Suppressor macrophage treated with lipopolysaccharide for 1 hour (primary cell): ENCODE data around the gene KRT14.
"Not testable (repeated sequence)": the region's sequence is repeated elsewhere in the genome, so short reads cannot be mapped to it uniquely, and the experiment has no call there.

ENCODE experiments used
- DNase-seq, 3 donors: peaks; one replicate each; pipeline ENCODE4 v3.0.0-alpha.2; 2020 to 2022

KRT14 gene

DNA sequence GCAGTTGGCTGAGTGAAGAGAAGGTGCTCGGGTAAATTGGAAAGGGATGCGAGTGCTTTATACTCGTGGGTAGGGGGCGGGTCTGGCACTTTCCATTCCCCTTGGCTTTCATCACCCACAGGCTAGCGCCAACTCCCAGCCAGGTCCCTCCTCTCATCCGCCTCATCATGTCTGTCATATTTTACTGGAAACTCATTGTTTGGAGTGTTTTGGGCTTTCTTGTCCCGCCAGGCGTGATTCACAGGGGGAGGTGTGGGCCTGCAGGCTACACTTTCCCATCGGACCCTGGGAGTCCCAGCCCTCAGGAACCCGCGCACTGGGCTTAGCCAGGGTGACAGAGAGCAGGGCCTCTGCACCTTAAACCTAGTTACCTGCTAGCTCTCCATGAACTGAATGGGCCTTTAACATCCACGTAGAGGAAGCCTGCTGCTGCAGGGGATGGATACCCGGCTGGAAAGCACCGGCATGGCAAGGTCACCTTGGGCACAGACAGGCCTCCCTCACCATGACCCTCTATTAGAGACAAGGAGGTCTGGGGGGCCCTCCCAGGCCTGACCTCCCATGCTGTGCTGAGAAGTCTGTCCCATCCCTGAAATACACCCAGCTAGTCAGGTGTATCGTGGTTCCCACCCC, at the start of gene KRT14:
Gene KRT14, minus strand, starts transcription at position 33 of the 633 bp plus-strand sequence. CDS start 61 bp downstream, outside the sequence.
- DNase-seq: no peak

DNA sequence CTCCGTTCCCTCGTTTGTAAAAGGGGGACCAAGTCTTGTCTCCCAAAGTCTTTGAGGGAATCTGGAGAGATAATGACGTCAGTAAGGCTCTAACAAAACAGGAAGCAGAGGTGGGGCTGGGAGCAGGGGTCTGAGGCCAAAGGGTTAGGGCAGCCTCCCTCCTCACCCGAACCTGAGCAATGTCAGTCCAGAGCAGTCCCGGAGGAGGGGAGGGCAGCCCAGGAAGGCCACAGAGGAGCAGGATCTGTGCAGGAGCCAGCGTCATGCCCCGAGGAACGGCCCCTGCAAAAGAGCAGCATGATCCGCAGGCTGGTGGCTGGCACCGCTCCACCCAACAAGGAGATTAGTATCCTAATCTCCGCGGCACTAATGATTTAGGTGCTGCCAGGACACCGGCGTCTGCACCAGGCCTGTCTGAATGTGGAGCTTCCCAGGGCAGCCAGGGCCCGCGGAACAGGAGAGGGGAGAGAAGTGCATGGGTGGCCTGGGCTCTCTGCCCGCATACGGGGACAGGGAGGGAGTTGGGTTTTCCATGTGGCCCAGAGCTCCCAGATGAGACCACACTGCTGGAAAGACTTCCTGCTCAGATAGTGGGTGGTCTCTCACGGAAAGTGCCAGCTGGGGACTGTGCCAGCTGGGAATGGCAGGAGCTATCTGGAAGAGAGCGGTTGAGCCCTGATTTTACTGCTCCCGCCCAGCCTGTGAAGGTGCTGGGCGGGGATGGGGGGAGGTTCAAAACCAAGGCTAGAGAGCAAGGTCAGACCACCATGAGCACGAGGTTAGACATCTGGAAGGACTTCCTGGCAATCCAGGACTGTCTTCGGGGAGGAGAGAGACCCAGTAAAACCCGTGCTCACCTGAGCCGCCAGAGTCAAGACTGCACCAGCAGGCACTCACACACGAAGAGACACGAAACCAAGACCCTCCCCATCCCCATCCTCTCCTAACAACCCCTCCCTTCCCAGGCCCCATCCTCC, 48.7 kb upstream of the KRT14 start:
- DNase-seq: no peak

DNA sequence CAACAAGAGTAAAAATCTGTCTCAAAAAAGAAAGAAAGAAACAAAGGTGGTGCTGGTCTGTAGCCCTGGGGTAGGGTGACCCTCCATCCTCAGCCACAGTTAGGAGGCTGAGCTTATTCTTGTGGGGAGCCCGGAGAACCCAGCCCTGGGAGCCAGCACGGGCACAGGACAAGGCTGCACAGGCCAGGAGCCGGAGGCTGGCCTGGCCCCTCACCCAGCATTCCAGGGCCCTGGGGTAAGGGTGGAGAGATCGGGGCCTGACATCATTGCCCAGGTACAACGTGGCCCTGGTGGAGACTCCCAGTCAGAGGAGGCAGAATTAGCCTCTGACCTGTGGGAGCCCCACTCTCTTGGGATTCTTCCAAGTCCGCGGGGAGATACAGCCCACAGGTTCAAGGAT, 47.9 kb upstream of the KRT14 start:
- no peak for DNase-seq

DNA sequence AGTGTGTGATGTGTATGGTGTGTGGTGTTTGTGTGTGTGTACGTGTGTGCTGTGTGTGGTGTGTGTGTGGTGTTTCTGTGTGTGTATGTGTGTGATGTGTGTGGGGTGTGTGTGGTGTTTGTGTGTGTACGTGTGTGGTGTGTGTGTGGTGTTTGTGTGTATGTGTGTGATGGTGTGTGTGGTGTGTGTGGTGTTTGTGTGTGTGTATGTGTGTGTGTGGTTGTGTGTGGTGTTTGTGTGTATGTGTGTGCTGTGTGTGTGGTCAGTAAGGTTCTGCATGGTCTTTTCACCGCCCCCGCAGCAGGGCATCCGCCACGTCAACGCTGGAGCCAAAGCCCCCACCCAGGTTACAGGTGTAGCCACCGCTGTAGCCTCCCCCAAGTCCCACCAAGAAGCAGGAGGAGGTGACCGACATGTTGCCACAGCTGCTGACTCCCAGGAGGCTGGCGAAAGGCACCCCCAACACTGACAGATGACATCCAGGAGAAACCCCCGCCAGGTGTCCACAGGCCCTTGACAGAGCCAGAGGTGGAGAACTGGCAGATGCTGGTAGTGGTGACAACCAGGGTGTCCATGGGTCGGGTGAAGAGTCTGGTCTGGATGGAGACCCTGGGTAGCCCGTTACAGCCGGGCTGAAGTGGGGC, 47.0 kb upstream of the KRT14 start:
- DNase-seq: no peak

DNA sequence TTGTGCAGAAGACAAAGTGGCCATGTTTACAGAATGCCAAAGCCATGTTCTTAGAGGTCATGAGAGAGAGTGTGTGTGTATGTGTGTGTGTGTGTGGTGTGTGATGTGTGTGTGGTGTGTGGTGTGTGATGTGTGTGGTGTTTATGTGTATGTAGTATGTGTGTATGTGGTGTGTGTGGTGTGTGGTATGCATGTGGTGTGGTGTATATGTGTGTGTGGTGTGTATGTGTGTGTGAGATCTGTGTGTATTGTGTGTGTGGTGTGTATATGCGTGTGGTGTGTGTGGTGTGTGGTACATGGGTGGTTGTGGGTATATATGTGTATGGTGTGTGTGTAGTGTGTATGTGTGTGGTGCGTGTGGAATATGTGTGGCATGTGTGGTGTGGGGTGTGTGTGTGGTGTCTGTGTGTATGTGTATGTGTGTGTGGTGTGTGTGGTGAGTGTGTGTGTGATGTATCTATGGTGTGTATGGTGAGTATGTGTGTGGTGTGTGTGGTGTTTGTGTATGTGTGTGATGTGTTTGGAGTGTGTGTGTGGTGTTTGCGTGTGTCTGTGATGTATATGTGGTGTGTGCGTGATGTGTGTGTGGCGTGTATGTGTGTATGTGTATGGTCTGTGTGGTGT, 45.9 kb upstream of the KRT14 start:
- DNase-seq: no peak

DNA sequence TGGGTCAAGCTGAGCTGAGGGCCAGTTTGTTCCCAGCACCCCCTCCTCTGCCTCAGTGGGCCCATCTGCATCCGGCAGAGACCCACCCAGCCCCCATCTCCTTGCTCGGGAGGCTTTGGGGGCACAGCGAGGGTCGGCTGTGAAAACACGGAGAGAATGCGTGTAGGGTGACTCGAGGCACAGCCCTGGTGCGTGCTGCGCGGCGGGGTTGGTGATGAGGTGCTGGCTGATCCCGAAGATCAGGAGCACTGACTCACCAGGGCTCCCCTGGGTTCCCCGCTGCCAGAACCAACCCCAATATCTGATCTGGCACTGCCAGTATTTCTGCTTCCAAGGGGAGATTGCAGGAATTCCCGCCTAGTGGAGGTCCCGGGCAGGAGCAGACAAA, 45.2 kb upstream of the KRT14 start:
- no peak for DNase-seq

DNA sequence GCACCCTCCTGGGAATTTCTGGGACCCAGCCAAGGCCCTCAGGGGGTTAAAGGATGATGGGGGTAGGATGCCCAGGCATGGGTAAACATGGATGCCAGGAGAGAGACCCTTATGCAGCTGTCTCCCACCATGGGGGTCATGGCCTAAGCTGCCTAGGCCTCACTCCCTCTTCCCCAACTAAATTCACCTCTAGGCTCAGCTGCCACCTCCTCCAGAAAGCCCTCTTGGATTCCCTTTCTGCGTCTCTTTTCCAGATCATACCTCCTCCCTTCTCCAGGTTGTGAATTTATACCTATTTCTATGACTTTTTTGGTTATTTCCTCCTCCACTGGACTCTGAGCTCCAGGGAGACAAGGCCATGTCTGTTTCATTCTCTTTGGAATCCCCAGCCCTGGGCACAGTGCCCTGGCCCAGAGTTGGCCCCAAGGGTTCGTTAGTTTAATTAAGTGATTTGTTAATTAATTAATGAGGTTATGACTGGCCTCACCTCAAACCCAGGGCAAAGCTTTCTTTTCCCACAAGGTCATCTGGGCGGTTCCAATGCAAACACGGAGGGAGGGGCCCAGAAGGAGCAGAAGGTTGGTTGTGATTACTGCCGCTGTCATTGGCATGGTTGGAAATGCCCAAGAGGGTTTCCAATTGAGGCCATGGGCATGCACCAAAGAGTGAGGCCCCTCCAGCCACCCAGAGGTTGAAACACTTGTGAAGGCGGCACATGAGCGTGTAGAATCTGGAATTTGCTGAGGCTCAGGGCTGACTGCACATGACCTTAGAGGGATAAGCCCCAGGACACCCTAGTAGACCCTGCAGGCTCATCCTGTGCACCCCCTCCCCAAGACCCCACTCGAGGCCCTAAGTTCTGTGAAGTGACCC, 44.6 kb upstream of the KRT14 start:
- DNase-seq: no peak

DNA sequence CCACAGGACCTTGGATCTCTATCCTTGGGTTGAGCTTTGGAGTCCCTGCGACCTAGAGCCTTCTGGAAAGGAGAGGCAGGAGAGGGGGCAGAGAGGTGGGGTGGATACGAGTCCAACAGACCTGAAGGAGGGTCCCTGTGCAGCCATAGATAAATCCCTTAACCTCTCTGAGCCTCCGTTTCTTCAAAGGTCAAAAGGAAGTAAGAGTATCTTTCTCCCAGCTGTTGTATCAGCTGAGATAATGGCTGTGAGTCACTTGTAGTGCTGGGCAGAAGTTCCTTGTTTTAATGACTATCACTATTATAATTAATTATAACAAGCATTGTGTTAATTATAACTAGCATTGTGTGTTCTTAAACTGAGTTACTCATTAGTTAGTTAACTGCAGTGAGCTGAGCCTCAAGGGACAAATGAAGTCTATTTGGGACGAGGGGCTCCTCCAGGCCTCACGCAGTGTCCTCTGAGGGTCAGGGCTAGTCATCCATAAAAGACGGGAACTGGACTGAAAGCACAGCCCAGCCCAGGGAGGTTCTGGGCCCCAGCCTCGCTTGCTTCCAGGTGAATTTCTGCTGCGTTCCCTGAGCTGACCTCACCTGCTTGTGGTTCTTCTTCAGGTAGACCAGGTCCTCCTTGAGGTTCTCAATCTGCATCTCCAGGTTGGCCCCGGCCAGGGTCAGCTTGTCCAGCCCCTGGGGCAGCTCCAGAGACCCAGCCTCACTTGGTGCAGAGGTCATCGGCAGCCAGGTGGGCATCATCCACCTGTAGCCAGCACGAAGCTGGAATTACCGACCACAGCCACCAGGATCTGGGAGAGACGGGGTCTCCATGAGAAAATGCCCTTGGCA, 43.4 kb upstream of the KRT14 start:
- DNase-seq: peak in 1 of 3 donors; percentile 47

DNA sequence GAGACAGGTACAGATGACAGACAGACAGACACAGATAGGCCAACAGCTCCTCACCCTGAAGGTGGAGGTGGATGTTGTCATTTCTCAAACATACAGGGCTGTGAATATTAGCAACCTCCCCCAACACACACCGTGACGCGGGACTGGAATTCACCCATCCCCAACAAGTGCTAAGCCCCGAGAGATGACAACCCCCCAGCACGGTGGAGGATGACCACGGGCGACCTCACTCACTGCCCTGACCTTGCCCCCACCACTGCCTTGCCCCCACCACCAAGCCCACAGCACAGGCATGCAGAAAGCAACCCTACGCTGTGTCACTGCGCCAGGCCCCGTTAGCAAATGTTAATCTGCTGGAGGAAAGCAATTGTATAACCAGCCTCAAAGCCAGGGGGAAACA, 42.6 kb upstream of the KRT14 start:
- DNase-seq: no peak

DNA sequence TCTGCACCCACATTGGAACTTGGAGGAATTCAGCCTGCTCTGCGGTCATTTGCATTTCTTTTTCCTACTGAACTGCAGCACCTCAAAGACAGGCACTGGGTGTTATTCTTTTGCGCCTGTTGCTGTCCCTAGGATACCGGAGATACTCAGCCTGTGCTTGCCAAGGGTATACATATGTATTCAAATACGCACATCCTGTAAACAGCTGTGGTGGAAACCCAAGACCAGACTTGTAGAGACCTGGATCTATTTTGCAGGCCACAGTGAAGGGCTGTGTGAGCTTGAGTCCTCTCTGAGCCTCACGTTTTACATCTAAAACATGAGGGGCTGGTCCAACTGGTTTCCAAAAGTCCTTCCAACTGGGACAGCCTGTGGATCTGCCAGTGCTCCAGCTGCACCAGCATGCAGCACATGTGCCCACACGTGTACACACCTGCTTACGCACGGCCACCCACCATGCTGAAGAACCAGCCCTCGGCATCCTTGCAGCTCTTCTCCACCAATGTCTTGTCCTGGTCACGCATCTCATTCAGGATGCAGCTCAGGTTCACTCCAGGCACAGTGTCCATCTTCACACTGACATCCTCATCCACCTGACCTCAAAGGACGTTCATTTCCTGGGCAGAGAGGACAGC, 42.0 kb upstream of the KRT14 start:
- DNase-seq: not testable (repeated sequence)

DNA sequence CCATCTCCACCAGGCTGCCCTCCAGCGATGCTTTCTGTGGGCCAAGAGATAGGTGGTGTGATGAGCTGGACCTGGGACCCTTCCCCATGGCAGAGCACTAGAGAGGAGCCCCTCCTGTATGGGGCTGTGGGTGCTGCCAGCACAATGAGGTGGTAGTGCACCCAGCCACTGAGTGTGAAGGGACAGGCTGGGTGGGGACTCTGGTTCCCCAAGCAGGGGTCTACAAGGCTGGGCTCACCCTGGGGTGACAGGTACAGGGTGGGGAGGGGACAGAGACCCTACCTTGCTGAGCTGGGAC, 41.3 kb upstream of the KRT14 start:
- not testable (repeated sequence) for DNase-seq

DNA sequence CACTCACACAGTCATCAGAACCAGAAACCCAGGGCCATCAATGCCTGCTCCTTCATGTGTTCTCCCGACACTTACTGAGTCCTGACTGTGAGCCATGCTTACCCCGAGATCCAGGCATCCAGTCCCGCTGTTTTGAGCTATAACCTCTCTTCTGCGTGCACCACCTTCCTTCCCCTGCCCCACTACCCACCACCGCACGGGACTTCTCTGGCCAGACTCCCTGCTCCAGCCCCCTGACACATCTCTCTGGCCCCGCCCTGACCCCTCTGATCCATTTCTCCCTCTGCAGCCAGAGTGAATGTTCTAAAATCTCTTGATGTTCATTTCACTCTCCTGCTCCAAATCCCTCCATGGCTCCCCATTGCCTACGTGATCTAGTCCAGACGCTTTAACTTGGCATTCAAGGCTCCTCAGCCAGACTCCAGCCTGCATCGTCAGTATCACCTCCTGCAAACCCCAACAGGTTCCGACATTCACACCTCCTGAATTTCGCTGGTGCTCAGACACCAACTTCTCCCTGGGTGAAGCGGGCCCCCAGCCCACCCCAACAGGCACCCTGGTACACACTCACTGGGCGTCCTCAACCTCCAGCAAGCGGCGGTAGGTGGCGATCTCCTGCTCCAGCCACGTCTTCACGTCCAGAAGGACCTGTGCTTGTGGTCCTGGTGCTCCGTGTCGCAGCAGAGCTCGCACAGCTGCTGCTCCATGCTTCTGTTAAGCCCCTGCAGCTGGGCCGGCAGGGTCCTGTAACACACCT, 40.8 kb upstream of the KRT14 start:
- no peak for DNase-seq

DNA sequence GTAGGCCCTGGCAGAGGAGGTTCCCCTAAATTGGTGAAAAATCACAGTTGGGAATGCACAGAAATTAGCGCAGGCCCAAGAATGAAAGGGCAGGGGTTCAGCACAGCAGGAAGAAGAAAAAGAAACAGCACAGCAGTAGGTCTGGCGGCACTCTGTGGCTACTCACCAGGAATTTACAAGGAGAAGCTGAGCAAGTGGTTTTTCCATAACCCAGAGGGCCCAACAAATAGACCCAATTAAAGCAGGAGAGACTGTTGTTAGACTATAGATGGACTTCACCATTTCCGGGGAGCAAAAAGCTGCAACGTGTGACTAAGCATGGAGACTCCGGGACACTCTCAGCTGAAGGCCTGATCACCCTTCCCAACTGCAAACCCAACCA, 40.2 kb upstream of the KRT14 start:
- not testable (repeated sequence) for DNase-seq

DNA sequence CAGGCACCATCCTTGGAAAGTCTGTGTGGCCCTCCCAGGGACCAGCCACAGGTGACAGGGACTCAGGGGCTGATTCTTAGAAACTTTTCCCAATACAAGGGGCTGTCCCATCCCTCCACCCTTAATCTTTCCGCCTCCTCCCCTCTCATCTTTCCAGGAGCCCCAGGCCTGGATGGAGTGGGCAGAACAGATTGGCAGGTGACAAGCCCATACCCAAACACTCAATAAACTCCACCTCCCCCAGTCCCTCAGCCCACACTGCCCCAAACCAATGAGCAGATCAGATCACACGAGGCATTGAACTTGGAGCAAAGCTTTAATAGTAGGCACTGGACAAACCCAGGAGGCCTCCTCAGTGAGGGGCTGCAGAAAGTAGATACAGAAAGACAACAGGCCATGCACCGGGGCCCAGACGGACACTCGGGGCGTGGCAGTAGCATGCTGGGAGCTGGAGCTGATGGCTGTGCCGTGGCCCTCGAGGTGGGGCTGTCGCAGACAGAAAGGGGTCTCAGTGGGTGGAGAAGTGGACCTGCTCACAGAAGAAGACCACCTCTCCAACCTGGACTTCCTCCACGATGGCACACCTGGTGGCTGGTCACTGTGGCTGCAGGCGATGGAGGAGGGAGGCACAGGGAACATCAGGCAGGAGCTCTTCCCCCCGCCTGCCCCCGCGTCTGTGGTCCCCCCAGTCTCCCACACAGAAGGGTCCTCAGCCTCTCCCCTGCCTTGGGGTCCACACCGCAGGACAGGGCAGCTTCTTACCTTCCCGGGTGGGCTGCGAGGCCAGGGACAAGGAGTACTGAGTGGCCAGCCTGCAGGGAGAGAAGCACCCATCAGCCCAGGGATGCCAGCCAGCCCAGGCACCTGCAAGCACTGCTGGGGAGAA, 39.6 kb upstream of the KRT14 start:
- DNase-seq: not testable (repeated sequence)

DNA sequence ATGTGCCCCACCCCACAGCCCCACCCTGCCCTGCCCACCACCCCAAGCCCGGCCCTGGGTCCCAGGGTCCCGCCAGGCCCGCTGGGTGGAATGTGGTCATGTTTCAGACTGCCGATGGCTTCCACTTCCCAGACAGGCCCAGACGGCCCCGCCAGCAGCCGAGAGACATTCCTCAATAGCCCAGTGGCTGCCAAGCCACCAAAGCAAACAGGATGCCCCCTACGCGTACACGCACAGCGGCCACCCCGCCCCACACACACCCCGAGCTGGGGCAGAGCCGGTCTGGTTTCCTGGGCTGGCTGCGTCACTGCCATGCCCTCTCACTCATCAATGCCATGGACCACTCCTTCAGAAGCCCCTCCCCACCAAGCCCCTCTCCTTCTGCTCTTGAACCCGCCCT, 38.9 kb upstream of the KRT14 start:
- DNase-seq: no peak

DNA sequence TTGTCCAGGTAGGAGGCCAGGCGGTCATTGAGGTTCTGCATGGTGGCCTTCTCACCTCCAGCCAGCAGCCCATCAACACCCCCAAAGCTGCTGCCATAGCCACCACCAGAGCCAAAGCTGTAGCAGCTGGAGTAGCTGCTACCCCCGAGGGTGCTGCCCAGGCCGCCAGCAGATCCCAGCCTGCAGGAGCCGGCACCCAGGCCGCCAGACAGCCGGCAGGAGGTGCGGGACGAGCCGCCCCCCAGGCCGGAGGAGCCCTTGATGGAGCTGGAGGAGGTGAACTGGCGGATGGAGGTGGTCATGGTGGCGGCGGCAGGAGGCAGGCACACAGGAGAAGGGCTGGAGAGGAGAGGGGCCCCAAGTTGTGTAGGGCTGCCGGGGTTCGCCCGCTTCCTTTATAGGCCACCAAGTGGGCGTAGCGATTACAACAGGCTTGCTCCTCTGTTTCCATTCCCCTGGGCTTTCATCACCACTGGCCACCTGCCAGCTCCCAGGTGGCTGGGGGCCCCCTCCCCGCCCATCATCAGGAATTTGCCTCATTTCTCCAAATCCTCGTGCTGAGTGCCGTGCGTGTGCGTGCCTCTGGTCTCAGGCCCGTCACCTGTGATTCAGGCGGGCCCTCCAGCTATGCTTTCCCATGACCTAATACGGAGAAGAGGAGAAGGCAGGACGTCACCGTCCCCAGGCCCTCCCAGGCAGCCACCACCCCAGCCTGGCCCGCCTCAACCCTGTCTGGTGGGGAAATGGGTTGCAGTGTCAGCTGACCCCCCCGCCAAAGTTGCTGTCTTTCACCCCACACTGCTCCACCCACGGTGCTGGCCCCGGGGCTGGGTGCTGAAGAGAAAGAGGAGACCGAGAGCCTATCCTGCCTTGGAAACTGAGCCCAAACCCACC, 37.8 kb upstream of the KRT14 start, which contains the start of gene KRT17:
Gene KRT17, minus strand, starts transcription at position 368 of the 894 bp plus-strand sequence. Its CDS starts 66 bp downstream, at position 302.
- DNase-seq: peak; percentile 42 to 56 (median 47)

DNA sequence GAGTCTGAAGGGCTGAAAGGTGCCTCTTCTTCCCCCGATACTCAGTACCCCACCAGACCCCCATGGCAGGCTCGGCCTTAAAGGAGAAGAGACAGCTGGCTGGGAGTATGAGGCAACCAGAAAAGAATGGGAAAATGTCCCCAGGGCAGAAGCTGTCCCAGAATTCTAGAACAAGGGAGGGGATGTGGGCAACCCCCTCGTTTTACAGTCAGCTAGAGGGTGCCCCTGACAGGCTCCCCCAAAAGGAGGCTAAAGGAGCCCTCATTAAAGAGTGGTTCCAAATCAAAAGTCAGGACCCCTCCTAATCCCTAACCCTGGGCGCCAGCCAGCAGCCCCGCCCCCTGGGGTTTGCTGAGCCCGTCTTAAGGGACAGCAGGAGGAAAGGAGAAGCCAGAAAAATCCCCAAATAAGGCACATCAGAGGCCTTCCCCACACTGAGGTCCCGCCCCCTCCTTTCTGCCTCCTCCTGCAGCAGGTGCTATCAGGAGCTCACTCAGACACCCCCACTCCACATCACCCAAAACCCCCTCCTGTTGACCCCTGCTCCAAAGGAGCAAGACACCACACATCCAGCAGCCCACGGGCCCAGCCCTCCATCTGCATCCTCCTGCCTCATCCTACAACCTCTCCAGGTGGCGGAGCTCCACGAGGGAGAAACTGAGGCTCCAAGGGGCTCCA, 36.6 kb upstream of the KRT14 start:
- DNase-seq: peak in 1 of 3 donors; percentile 47
